Activated CD4-positive, alpha-beta T cell treated with anti-CD3 and anti-CD28 coated beads, Interleukin-2, amount 10 ng/mL, durations not matched to agents 7 days and 5 days (primary cell): ENCODE measurements around the gene CHRND. TPM values are rescaled to one million over a fixed set of nuclear protein-coding genes. Genes with fewer than 3 reads are reported as not detected.

Experiments
- total RNA-seq, 2 experiments: library from RNA; stranded (reverse); gene quantifications; one replicate each; pipeline ENCODE4 v1.2.3, GENCODE V29; 2021

CHRND gene
- total RNA-seq, 2 experiments from 2014 or later, result not detected

Other genes with a start within 250 kb of the CHRND start
- not detected for gene ALPP, start 147.4 kb upstream of the CHRND start, total RNA-seq
- gene ALPG, start 119.3 kb upstream of the CHRND start, total RNA-seq, result not detected
- not detected for gene ALPI, start 70.0 kb upstream of the CHRND start, total RNA-seq
- gene ECEL1, start 38.3 kb upstream of the CHRND start, total RNA-seq, result not detected
- not detected for gene PRSS56, start 5.8 kb upstream of the CHRND start, total RNA-seq
- not detected for gene CHRNG, start 13.5 kb downstream of the CHRND start, total RNA-seq
- 10 to 100 TPM in 1 of 2 experiments, 1 to 10 TPM in 1; 8.7 to 10.4 TPM for gene TIGD1, start 24.4 kb downstream of the CHRND start, total RNA-seq
- 10 to 100 TPM; 68.1 to 76.4 TPM for gene EIF4E2, start 24.5 kb downstream of the CHRND start, total RNA-seq
- under 1 TPM; 0.32 to 0.50 TPM for gene EFHD1, start 107.4 kb downstream of the CHRND start, total RNA-seq
- 10 to 100 TPM; 54.3 to 58.7 TPM for gene GIGYF2, start 171.2 kb downstream of the CHRND start, total RNA-seq